GF-D8 (cell line): Measurements from ENCODE around the gene KIF17.
"Not testable (repeated sequence)": the region's sequence is repeated elsewhere in the genome, so short reads cannot be mapped to it uniquely, and the experiment has no call there.

Experiments
- DNase-seq: peaks from one replicate; lab custom pipeline; 2025; lab: John Stamatoyannopoulos, UW

Gene KIF17

GRCh38 chr1:20686883-20687725 is 30.7 kb downstream of the KIF17 start:
- DNase-seq, result no peak

DNA sequence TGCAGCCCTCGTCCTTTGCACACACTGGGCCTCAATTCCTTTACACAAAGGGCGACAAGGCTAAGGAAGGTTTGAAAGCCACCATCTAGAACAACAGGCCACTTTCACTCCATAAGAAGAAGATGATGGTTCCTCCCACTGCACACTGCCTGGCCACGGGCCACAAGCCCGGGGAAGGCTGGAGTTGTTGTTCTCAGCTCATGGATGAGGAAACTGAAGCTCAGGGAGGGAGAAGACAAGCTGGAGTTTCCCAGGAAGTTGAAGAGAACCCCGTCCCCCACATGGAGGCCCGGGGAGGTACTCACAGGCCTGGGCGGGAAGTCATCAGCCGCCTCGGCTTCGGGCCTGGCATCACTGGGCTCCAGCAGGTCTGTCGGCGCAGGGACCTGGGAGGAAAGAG is 32.1 kb downstream of the KIF17 start:
- no peak for DNase-seq

DNA sequence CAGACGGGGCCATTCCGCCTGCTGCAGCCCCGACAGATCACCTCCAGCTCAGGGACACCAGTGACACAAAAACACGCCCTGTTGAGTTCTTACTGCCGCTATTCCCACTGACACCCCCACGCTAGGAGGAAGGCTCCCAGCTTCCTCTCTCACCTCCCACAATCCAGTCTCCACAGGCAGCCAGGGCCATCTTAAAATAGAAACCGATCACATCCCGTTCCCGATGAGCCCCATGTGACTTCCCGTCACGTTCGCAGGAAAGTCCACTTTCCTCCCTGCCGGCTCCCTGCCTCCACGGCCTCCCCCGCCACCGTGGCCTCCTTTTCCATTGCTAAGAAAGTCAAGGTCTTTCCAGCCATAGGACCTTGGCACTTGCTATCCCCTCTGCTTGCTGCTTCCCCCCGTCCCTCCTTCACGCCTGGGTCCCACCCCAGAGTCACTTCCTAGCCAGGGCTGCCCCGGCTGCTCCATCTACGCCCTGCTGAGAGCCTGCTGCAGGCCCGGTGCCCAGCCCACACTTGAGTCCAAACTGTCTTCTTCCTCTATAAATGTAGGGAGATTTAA is 32.6 kb downstream of the KIF17 start:
- no peak for DNase-seq

DNA sequence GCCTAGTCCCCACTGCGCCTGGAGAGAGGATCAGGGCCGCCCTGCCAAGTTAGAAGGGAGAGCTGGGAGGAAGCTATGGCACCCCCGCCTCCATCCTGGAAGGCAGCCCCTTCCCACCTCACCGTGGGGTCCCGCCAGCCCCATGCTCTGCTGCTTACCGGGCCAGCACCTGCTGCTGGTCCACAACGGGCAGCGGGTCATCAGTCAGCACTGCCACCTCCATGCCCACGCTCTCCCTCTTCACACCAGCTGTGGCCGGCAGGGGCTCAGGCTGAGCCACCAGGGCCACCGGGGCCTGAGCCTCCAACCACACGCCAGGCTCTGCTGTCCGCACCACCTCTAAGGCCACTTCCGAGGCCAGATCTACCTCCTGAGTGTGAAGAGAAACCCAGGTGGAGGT is 33.2 kb downstream of the KIF17 start:
- DNase-seq, result no peak

- no peak for DNase-seq
Observed at GRCh38 chr1:20684050-20684620, 33.7 kb downstream of the KIF17 start.

DNA sequence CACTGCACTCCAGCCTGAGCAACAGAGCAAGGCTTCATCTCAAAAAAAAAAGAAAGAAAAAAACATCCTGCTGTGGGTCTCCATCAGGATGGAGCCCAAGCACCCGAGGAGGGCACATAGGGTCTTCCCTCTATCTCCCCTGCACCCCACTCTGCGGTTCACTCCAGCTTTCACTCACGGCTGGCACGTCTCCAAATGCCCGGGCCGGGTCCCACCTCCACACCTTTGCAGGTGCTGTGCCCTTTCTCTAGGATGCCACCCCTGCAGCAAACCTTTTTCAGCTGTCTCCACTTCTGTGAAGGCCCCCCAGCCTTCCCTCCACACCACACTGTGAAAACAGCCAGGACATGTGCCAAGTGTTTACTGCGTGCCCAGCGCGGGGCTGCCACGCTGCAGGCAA is 34.2 kb downstream of the KIF17 start:
- no peak for DNase-seq

- DNase-seq, result peak; percentile 64
Observed at GRCh38 chr1:20682571-20683236, 35.1 kb downstream of the KIF17 start.

GRCh38 chr1:20681999-20682398 is 35.8 kb downstream of the KIF17 start:
- no peak for DNase-seq

DNA sequence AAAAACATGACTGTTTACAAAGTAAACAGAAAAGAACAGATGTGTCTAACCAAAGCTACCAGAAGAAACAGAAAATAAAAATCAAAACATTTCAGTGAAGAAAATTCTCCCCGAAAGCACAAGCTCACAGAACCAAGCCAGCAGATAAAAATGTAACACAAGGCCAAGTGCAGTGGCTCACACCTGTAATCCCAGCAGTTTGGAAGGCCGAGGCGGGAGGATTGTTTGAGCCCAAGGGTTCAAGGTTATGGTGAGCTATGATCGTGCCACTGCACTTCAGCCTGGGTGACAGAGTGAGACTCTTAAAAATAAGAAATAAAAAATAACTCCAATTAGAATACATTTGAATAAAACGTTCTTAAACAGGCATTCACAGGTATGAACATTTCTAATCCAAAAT is 37.5 kb downstream of the KIF17 start:
- no peak for DNase-seq

GRCh38 chr1:20678599-20678998 is 39.2 kb downstream of the KIF17 start:
- no peak for DNase-seq

DNA sequence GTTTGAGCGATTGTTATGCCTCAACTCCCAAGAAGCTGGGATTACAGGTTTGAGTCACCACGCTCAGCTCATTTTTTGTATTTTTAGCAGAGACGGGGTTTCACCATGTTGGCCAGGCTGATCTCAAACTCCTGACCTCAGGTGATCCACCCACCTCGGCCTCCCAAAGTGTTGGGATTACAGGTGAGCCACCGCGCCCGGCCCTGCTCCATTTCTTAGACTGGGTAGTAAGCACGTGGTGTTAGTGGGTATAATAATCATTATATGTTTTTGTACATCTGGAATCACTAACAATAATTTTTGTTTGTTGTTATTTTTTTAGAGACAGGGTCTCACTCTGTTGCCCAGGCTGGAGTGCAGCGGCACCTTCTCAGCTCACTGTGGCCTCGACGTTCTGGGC is 44.2 kb downstream of the KIF17 start:
- not testable (repeated sequence) for DNase-seq

DNA sequence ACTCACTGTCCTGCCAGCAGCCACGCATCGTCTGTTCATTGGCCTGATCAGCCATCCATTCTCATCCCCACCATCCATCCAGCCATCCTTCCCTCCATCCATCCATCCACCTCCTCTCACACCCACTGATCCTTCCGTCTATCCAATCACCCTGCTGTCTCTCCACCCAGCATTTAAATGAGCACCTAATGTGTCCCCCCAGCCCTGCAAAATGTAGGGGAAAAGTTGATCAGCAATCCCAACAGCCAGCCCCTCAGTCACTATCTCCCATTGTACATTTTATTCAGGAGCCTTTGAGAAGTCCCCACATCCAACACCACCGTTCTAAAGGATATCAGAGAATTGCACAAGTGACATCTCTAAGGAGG is 45.6 kb downstream of the KIF17 start:
- no peak for DNase-seq

DNA sequence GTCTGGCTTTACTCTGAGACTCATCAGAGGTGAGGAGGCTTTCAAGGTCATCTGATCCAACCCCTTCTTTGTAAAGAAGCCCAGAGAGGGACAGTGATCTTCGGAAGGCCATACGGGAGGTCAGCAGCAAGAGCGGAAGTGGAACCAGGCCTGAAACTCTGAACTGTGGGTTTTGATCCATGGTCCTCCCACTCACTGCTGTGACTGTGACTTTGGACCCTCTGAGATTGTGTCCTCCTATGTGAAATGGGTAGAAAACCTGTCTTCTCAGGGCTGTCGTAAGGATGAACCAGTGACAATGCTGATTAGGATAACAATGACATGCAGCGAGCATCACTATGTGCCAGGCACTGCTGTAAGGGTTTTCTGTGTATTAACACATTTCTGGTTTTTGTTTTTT is 46.9 kb downstream of the KIF17 start:
- DNase-seq, result no peak

- DNase-seq, result no peak
Observed at GRCh38 chr1:20668581-20668980, 49.2 kb downstream of the KIF17 start.

DNA sequence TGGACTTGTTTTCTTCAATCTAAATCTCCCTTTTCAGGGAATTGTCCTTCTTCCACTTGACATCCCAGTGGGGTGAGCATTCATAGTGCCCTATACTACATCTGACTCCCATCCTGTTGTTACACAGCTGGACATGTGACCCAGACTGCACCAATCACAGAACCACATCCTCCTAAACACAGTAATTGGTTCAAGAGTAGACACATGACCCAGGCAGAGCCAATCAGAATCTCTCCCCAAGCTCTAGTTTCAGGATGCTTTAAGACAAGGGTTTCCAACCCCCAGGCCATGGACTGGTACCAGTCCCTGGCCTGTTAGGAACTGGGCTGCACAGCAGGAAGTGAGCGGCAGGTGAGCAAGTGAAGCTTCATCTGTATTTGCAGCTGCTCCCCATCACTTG is 51.0 kb downstream of the KIF17 start:
- DNase-seq, result no peak

DNA sequence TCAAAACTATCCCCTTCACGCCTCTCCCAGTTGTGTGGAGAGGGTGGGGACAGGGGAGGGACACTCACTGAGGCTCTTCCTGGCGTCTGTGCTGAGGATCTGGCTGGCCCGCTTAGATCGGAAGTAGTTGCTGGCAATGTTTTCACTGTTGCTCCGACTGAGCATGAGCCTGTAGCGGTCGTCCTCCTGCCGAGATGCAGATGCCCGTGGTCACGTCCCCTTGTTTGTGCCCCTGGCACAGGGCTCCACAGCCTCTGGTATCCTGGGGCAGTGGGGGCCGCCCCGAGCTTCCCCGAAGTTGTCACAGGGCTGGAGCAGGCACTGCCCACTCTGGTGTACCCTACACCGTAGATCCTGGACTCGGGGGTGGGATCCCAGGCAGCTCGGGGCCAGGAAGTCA is 51.7 kb downstream of the KIF17 start:
- no peak for DNase-seq

- DNase-seq, result no peak
Observed at GRCh38 chr1:20665726-20666125, 52.1 kb downstream of the KIF17 start.

GRCh38 chr1:20663969-20664715 is 53.7 kb downstream of the KIF17 start:
- no peak for DNase-seq

DNA sequence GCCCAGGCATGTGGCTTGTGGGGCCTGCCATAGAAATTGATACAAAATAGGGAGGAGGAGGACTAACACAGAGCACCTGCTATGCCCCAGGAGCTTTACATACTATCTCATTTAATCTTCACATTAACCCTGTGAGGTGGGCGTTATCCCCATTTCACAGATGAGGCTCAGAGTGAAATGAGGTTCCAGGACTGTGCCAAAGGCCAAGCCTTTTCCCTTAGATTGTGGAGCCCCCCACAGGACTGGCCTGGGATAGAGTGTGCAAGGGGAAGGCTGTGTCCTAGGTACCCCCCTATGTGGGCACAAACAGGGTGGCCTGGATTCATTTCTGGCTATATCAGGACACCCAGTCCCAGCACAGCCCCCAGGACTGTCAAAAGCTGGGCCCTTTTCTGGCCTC is 54.4 kb downstream of the KIF17 start:
- no peak for DNase-seq

DNA sequence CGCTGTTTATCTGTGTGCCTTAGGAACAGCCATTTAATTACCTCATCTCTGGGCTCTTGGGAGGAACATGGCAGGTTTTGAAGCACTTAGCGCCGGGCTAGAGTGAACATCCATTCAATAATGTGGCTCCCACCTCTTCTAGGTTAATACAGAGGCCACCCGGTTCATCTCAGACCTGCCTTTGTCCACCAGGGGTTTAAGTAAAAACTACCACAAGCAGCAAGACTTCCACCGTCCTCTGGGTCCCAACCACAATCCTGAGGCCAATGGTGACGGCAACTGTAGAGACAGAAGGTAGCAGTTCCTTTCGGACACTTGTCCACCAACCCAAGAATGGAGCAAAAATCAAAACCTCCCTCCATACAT is 55.7 kb downstream of the KIF17 start:
- no peak for DNase-seq

DNA sequence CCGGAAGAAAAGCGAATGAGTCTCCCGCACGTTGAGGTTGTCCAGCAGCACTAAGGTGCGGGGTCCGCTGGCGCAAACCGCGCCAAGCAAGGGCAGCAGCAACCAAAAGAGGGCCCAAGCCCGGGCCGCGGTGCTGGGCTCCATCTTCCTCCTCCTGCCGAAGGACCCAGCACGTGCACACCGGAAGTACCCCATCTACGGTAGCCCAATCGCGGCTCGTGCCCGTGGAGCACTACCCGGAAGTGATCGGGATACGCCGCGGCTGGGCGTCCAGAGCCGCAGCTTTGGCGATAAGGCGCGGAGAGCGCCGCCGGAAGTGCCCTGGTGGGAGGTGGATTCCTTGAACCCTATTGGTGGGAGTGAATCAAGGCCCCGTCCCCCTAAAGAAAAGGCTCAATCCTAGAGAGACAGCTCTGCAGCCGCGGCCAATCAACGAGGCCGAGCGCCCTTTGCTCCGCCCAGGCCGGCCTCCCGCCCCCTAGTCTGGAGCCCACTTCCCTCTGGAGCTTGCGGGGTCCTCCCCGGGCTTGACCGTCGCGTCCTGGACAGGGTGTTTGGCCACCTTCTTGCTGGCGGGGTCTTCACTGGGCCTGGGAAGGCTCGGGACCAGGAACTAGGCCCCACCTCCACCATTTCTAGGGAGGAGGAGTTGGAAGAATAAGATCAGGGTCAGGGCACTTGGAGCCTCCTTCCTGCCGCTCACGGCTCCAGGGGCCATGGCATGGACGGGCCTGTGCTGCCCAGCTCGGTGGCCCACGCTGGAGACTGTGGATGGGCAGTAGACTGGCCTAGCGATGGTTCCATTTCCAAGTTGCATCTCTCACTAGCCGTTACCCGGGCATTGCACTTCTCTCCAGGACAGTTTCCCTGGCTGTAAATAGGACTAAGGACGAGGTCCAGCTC is 56.3 kb downstream of the KIF17 start, which contains the start of gene DDOST:
Gene DDOST (minus strand): TSS at position 163 of the 903 bp plus-strand sequence. CDS start 19 bp downstream, at position 144.
- DNase-seq, result peak; percentile 93
